ENCODE results near the gene SMAP1.
A peak's percentile ranks its signal among the peaks of the same experiment; 100 is the strongest.
"Not testable (repeated sequence)": the region's sequence is repeated elsewhere in the genome, so short reads cannot be mapped to it uniquely, and the experiment has no call there.

SMAP1 gene

GRCh38 chr6:70742462-70742861 lies 74.8 kb downstream of the SMAP1 start:
- DNase-seq = not testable (repeated sequence)

- no peak for DNase-seq
Measured at GRCh38 chr6:70753870-70754380, 86.2 kb downstream of the SMAP1 start.

- DNase-seq = no peak
Measured at GRCh38 chr6:70758883-70759282, 91.2 kb downstream of the SMAP1 start.

GRCh38 chr6:70763754-70764510 lies 96.2 kb downstream of the SMAP1 start:
- DNase-seq = no peak

- DNase-seq = peak; percentile 88
Measured at GRCh38 chr6:70764706-70765105, 97.0 kb downstream of the SMAP1 start.

GRCh38 chr6:70771351-70771750 lies 103.7 kb downstream of the SMAP1 start:
- peak; percentile 1 for DNase-seq

- no peak for DNase-seq
Measured at GRCh38 chr6:70779934-70780333, 112.3 kb downstream of the SMAP1 start.

GRCh38 chr6:70790483-70791224 lies 123.0 kb downstream of the SMAP1 start:
- DNase-seq = no peak

GRCh38 chr6:70797625-70798024 lies 129.9 kb downstream of the SMAP1 start:
- DNase-seq = no peak

- no peak for DNase-seq
Measured at GRCh38 chr6:70806086-70806485, 138.4 kb downstream of the SMAP1 start.

GRCh38 chr6:70811788-70812187 lies 144.1 kb downstream of the SMAP1 start:
- no peak for DNase-seq

GRCh38 chr6:70813885-70814284 lies 146.2 kb downstream of the SMAP1 start:
- no peak for DNase-seq

GRCh38 chr6:70819646-70820045 lies 152.0 kb downstream of the SMAP1 start:
- DNase-seq = no peak

GRCh38 chr6:70820778-70821177 lies 153.1 kb downstream of the SMAP1 start:
- no peak for DNase-seq

GRCh38 chr6:70821751-70822150 lies 154.1 kb downstream of the SMAP1 start:
- DNase-seq = no peak

- no peak for DNase-seq
Measured at GRCh38 chr6:70823651-70824050, 156.0 kb downstream of the SMAP1 start.

- no peak for DNase-seq
Measured at GRCh38 chr6:70831427-70831826, 163.7 kb downstream of the SMAP1 start.

- no peak for DNase-seq
Measured at GRCh38 chr6:70834520-70834919, 166.8 kb downstream of the SMAP1 start.

GRCh38 chr6:70838907-70839285 lies 171.2 kb downstream of the SMAP1 start:
- no peak for DNase-seq

- no peak for DNase-seq
Measured at GRCh38 chr6:70839286-70840266, 171.9 kb downstream of the SMAP1 start.

GRCh38 chr6:70841112-70841511 lies 173.4 kb downstream of the SMAP1 start:
- DNase-seq = no peak

GRCh38 chr6:70842541-70842940 lies 174.9 kb downstream of the SMAP1 start:
- DNase-seq = no peak

- DNase-seq = no peak
Measured at GRCh38 chr6:70843328-70843918, 175.7 kb downstream of the SMAP1 start.
